Mucosa of descending colon (tissue), 3 donors: ENCODE results near the gene LRCH1. TPM values are rescaled to one million over a fixed set of nuclear protein-coding genes. Genes with fewer than 3 reads are reported as not detected.

Experiments
- ATAC-seq: fragments of 200-7000 bp; cut with Tn5 transposase; one replicate; pipeline ENCODE4 v1.9.1; 2020; ENCODE audit warnings: mild to moderate bottlenecking, moderate library complexity
- DNase-seq, 3 donors: peaks; one replicate each; pipeline ENCODE4 v3.0.0-alpha.2; 2020
- H3K36me3 ChIP-seq: fragments of 200-600 bp; one replicate; pipeline ENCODE4 v1.8.0; 2021; ENCODE audit warnings: low read depth, mild to moderate bottlenecking
- H3K4me1 ChIP-seq: fragments of 200-600 bp; one replicate; pipeline ENCODE4 v1.8.0; 2021; ENCODE audit warnings: low read depth, mild to moderate bottlenecking
- H3K4me3 ChIP-seq: fragments of 200-600 bp; one replicate; pipeline ENCODE4 v1.8.0; 2021; ENCODE audit warnings: mild to moderate bottlenecking
- H3K9me3 ChIP-seq: fragments of 200-600 bp; one replicate; pipeline ENCODE4 v1.8.0; 2021; ENCODE audit warnings: mild to moderate bottlenecking
- intact Hi-C, 2 donors: fragments of 100-400 bp; cut with DNase I in 1 of 2; cut with micrococcal nuclease in 1 of 2; formaldehyde crosslinking; loops; one replicate each; pipeline versions ENCODE4 v1.11.0 to v1.11.1; 2022; cut with DNase I, micrococcal nuclease
- total RNA-seq, 3 donors: library from RNA; stranded (reverse); fragmentation: NEBNext Ultra II Directional in 2 of 3; extraction: Animal tissue kit (Norgen Biotek cat#: 25700) in 2 of 3; gene quantifications; one replicate each; pipeline versions ENCODE4 v1.2.1 to v1.2.4, GENCODE V29; 2021 to 2023
- TF ChIP-seq, protein P1 (sequence below): fragments of 200-600 bp; IDR thresholded peaks from one replicate; pipeline ENCODE4 v1.8.0; 2022; ENCODE audit warnings: antibody characterized with exemption, mild to moderate bottlenecking
- donor health status: DM: no; HTN: no; CAD: no; lungs with moderate emphysema.
- donor health status: DM: no; HTN: no; CAD: no.
- donor health status: DM: no; HTN: yes; CAD: no.

LRCH1 gene
- total RNA-seq, 3 donors from 2014 or later, result 13.4 to 44.1 (median 16.1) TPM

DNA sequence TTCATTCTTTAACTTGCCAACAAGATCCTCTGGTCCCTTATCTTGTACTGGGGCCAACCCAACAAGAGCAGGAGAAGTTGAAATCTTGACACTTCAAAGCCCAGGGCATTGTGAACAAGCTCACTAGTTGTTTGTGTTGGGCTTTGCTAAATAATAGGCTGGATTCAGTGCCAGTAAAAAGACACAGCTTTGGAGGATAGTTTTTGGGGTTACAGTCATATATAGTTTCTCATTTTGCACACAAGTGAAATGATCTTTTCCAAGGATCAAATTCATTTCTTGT lies 30.3 kb upstream of the LRCH1 start:
- Histone ChIP-seq H3K9me3 (no peaks in the 10 kb centered on the region), H3K36me3 (no peaks in the 10 kb centered on the region), H3K4me3 (no peak overlapping the region), H3K4me1 (no peaks in the 10 kb centered on the region)
- no peak for DNase-seq
- TF ChIP-seq, protein P1, sequence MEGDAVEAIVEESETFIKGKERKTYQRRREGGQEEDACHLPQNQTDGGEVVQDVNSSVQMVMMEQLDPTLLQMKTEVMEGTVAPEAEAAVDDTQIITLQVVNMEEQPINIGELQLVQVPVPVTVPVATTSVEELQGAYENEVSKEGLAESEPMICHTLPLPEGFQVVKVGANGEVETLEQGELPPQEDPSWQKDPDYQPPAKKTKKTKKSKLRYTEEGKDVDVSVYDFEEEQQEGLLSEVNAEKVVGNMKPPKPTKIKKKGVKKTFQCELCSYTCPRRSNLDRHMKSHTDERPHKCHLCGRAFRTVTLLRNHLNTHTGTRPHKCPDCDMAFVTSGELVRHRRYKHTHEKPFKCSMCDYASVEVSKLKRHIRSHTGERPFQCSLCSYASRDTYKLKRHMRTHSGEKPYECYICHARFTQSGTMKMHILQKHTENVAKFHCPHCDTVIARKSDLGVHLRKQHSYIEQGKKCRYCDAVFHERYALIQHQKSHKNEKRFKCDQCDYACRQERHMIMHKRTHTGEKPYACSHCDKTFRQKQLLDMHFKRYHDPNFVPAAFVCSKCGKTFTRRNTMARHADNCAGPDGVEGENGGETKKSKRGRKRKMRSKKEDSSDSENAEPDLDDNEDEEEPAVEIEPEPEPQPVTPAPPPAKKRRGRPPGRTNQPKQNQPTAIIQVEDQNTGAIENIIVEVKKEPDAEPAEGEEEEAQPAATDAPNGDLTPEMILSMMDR, result no peak
- intact Hi-C loops, result no loop called here
- ATAC-seq, result no peak

DNA sequence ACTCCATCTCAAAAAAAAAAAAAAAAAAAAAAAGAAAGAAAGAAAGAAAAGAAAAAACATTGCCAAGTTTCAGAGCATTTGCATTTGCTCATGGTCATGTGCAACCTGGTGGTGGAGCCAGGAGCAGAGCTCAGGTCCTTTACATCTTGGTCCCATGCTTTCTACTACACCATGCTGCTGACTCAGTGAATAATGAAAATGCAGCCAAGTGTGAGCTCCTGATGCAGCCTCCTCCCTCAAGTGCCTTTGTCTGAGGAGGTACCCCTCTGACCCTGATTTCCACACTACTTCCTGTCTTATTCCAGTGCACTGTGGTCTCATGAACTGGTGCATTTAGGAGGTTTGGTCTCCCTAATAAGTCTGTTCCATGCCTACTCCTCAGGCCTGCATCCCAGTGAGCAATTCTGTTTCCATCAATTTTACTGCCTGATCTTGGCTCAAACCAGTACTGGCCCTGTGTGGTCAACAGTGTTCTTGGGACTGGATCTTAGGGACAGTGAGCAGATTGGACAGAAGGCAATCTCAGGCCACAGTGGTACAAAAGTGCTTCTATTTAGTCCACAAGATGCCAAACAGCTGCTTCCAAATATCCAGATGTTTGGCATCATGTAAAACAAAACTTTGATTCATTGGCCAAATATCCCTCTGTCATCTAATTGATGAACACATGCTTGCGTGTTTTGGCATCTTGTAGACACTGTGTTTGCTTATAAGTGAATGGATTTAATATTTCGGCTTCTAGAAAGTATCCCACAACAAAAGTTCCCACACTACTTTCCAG lies 28.8 kb upstream of the LRCH1 start:
- Histone ChIP-seq H3K9me3 (no peaks in the 10 kb centered on the region), H3K4me3 (no peak overlapping the region), H3K4me1 (no peaks in the 10 kb centered on the region), H3K36me3 (no peaks in the 10 kb centered on the region)
- intact Hi-C loops, result no loop called here
- DNase-seq (no peak), ATAC-seq (peak; percentile 25)
- TF ChIP-seq, protein P1, result no peak

DNA sequence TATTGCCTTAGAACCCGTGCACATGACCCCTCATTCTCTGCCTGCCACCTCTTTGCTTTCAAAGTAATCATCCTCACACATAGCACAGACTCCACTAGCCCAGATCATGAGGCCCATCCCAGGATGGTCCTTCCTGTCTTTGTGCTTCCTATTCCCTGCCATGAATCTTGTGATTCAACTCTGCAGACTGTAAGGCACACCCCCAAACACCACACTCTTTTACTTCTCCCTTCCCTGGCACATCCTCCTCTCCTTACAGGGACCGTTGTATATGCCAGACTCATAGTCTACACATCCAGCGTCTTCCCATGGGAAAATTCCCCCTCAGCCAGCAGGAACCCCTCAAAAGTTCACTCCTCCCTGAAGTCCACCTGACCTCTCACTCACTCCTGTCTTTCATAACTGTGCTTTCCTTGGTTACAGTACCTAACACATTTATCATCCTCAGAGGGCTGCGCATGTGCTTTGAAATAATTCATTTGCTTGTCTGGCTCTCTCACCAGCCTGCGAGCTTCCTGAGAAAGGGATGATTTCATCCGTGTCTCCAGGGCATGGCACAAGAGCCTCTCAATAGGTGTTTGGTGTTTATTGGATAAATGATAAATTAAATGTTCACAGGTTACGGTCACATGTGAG lies 26.8 kb upstream of the LRCH1 start:
- Histone ChIP-seq H3K4me3 (no peak overlapping the region), H3K9me3 (no peaks in the 10 kb centered on the region), H3K36me3 (no peaks in the 10 kb centered on the region), H3K4me1 (no peaks in the 10 kb centered on the region)
- ATAC-seq, result no peak
- DNase-seq, result no peak
- intact Hi-C loops, result no loop called here
- TF ChIP-seq, protein P1, result no peak

DNA sequence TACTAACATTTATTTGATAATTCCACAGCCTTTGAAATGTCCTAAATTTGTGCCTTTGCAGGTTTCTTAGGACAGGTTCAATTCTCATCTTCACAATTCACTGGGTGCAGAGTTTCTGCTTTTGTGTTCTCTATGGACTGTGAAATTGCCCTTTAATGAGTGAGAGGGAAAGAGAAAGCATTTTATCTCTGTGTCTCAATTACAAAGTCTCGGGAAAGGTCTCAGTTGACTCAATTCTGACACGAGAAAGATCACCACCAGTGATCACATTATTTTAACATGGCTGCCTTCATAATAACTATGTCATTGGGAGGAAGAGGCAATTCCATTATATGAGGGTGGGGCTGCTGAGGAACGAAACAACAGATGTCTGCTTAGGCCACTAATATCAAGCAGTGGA lies 26.2 kb upstream of the LRCH1 start:
- intact Hi-C loops, result no loop called here

DNA sequence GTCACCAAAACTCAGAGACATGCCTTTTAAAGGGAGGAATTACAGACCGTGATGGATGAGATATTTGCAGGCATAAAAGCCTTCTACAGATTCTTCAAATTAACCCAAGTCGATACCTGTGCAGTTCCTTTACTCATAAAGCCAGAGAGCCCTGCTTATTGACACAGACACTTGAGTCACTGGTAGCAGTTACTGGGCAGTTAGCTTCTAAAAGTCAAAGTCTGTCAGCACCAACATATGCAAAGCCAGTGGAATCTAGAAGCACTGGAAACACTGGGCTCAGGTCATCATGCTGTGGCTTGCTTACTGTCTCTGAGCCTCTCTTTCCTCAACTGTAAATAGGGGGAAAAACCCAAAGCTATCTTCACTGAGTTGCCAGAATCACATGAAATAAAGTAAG lies 25.7 kb upstream of the LRCH1 start:
- TF ChIP-seq, protein P1, result no peak
- Histone ChIP-seq H3K36me3 (no peaks in the 10 kb centered on the region), H3K4me3 (no peak overlapping the region), H3K9me3 (no peaks in the 10 kb centered on the region), H3K4me1 (no peaks in the 10 kb centered on the region)
- no peak for DNase-seq
- ATAC-seq, result no peak
- intact Hi-C loops, result no loop called here

More for the DNA sequence above, 26.2 kb upstream of the LRCH1 start:
- Histone ChIP-seq H3K4me3 (no peak overlapping the region), H3K9me3 (no peaks in the 10 kb centered on the region), H3K4me1 (no peaks in the 10 kb centered on the region), H3K36me3 (no peaks in the 10 kb centered on the region)
- TF ChIP-seq, protein P1, result no peak
- DNase-seq (no peak), ATAC-seq (no peak)
